ENCODE data around the gene PEF1. TPM values are rescaled to one million over a fixed set of nuclear protein-coding genes. Genes with fewer than 3 reads are reported as not detected.

PEF1 gene
- total and polyA plus RNA-seq, 8 donors, result 14.5 to 47.3 (median 20.2) TPM

DNA sequence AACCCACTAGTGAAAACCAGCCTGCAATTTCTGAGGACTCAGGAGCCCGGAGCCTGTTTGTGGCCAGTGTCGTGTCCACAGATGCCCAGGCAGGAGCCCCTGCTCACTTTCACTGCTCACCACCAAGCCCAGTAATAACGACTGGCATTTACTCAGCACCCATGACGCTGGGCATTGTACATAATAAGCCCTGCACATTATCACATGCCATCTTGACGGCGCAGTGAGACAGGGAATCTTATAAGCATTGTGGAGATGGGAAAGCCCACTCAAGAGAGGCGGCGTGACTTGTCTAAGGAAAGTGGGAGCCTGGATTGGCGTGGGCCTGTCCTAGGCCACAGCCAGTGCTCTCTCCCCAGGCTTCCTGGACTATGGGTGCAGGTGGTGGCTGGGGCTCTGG is 28.8 kb upstream of the PEF1 start:
- intact Hi-C loops (cut with DNase I), result no loop called here
- TF ChIP-seq, protein P1, sequence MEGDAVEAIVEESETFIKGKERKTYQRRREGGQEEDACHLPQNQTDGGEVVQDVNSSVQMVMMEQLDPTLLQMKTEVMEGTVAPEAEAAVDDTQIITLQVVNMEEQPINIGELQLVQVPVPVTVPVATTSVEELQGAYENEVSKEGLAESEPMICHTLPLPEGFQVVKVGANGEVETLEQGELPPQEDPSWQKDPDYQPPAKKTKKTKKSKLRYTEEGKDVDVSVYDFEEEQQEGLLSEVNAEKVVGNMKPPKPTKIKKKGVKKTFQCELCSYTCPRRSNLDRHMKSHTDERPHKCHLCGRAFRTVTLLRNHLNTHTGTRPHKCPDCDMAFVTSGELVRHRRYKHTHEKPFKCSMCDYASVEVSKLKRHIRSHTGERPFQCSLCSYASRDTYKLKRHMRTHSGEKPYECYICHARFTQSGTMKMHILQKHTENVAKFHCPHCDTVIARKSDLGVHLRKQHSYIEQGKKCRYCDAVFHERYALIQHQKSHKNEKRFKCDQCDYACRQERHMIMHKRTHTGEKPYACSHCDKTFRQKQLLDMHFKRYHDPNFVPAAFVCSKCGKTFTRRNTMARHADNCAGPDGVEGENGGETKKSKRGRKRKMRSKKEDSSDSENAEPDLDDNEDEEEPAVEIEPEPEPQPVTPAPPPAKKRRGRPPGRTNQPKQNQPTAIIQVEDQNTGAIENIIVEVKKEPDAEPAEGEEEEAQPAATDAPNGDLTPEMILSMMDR (IDR thresholded peaks at IDR 0.05), result no peak
- Histone ChIP-seq H3K4me3 (no peak overlapping the region), H3K4me1 (peaks cover 0 to 8% (median 6%) of the 10 kb centered on the region in 3 donors), H3K36me3 (no peaks in the 10 kb centered on the region), H3K9me3 (no peaks in the 10 kb centered on the region), H3K27ac (no peak overlapping the region), H3K27me3 (no peaks in the 10 kb centered on the region)
- WGBS, 2 donors, result 87 to 90% methylated on average over 9 of the region's 9 CpGs
- DNase-seq (no peak), ATAC-seq (no peak), FAIRE-seq (no peak)

DNA sequence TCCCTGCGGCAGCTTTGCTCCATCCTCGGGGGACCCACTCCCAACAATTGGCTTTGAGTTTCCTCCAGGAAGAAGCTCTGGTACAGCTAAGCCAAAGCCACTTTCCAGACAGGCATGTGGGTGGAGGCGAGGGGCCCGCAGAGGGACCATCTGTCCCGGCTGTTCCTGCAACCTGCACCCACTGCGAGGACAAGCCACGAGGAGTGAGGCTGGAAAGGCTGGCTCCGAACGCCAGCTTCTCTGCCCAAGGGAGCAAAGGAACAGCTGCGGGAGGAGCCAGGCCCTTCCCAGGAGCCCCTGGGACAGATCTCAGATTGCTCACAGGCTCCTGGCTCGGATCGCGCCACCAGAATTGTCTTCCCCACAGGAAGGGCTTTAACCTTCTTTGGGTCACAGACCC is 28.3 kb upstream of the PEF1 start:
- intact Hi-C loops (cut with DNase I), result no loop called here
- ATAC-seq, result no peak
- WGBS, 2 donors, result 76 to 90% methylated on average over 13 of the region's 13 CpGs

DNA sequence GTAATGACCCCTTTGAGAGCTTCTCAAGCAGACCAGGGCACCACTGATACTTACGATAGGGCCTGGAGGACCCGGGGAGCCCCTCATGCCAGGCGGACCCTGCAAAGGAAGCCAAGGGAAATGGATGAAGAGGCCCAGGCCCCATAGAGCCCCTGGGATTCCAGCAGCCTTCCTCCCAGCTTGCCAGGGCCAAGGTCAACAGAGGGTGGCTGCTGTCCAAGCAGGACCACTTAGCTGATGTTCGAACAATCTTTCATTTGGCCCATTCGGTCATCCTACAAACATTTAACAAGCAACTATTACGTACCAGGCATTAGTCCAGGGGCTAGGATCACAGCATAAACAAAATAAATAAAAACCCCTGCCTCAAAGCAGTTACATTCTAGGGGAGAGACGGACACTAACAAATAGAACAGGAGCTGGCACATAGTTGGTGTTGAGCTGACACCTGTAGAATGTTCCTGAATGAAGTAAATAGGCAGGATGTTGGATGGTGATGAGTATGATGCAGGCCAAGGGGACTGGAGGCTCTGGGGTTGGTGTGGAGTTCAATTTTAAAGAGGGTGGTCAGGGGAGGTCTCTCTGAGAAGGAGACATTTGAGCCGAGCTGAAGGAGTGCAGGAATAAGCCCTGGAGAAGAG is 27.0 kb upstream of the PEF1 start:
- no peak for DNase-seq

More for the DNA sequence above, 28.3 kb upstream of the PEF1 start:
- no peak for DNase-seq
- Histone ChIP-seq H3K27me3 (no peaks in the 10 kb centered on the region), H3K4me1 (peaks cover 0 to 8% (median 6%) of the 10 kb centered on the region in 3 donors), H3K9me3 (no peaks in the 10 kb centered on the region), H3K27ac (no peak overlapping the region), H3K4me3 (no peak overlapping the region), H3K36me3 (no peaks in the 10 kb centered on the region)
- FAIRE-seq, result no peak
- TF ChIP-seq, protein P1 (IDR thresholded peaks at IDR 0.05), result no peak

DNA sequence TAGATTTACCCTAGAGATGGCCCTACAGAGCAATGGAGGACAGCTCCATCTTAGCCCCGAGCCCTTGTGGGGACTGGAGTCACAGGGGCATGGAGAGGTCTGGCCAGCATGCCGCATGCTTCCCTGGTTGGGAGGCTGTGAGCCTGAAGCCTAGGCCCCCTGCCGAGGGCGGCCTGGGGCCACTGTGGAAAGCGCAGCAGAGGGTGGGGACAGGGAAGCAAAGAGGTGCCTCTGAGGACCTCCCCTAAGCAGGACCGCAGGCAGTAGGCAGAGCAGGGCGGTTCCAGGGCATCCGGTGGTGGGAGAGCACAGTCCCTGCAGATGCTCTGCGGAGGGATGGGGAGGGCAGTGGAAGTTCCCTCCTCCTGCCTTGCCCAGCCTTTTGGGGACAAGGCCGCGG is 26.5 kb upstream of the PEF1 start:
- DNase-seq (no peak), FAIRE-seq (no peak), ATAC-seq (no peak)
- H3K4me1 ChIP-seq, result peaks cover 0 to 8% (median 6%) of the 10 kb centered on the region in 3 donors
- TF ChIP-seq, protein P1 (IDR thresholded peaks at IDR 0.05), result no peak
- no peak overlapping the region for H3K27ac ChIP-seq
- no peaks in the 10 kb centered on the region for H3K36me3 ChIP-seq
- no peaks in the 10 kb centered on the region for H3K9me3 ChIP-seq
- WGBS, 2 donors, result 85% methylated on average over 11 of the region's 11 CpGs
- intact Hi-C loops (cut with DNase I), result no loop called here
- no peak overlapping the region for H3K4me3 ChIP-seq
- no peaks in the 10 kb centered on the region for H3K27me3 ChIP-seq

More for the DNA sequence above, 27.0 kb upstream of the PEF1 start:
- H3K4me1 ChIP-seq, result peaks cover 0 to 8% (median 6%) of the 10 kb centered on the region in 3 donors
- H3K27me3 ChIP-seq, result no peaks in the 10 kb centered on the region
- TF ChIP-seq, protein P1 (IDR thresholded peaks at IDR 0.05), result no peak
- no peaks in the 10 kb centered on the region for H3K36me3 ChIP-seq
- FAIRE-seq (no peak), ATAC-seq (no peak)
- H3K27ac ChIP-seq, result no peak overlapping the region
- no peak overlapping the region for H3K4me3 ChIP-seq
- WGBS, 2 donors, result 68 to 80% methylated on average over 7 to 8 of the region's 8 CpGs
- intact Hi-C loops (cut with DNase I), result no loop called here
- H3K9me3 ChIP-seq, result no peaks in the 10 kb centered on the region

DNA sequence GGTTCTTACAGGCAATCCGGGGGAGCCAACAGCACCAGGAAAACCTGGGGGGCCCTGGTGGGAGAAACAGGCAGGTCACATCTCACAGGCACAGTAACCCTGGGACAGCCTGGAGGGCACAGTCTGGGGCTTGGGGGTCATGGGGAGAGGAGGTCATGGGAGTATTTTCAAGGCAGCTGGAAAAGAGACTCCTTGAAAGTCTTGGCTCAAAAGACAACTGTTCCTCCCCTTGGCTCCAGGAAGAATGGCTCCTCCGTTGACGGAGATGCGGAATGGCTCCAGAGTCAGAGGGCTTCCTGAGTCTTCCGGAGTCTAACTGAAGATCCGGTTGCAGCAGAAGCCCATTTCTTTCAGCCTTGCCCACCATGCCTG is 25.9 kb upstream of the PEF1 start:
- Histone ChIP-seq H3K9me3 (no peaks in the 10 kb centered on the region), H3K4me1 (peaks cover 0 to 8% (median 6%) of the 10 kb centered on the region in 3 donors), H3K27me3 (no peaks in the 10 kb centered on the region), H3K36me3 (no peaks in the 10 kb centered on the region), H3K4me3 (no peak overlapping the region), H3K27ac (peak overlapping the region in 2 of 4 donors; percentile 47 to 77)
- FAIRE-seq, result no peak
- 62 to 67% methylated on average over 6 of the region's 6 CpGs for WGBS, 2 donors
- TF ChIP-seq, protein P1 (IDR thresholded peaks at IDR 0.05), result no peak
- no peak for ATAC-seq
- intact Hi-C loops (cut with DNase I), result no loop called here
- DNase-seq, result no peak

All from pancreas (tissue), 10 donors.